WI38 (cell line): ENCODE data around the gene CRY2.
A peak's percentile ranks its signal among the peaks of the same experiment; 100 is the strongest.

Source experiments
- H3K4me3 ChIP-seq: 2 replicates; pipeline ENCODE4 v1.5.1; 2011; ENCODE audit warnings: low read depth, mild to moderate bottlenecking, control low read depth, low read length
- CTCF ChIP-seq: IDR thresholded peaks from 2 replicates; pipeline ENCODE4 v1.5.1; 2012; ENCODE audit warnings: low read depth, mild to moderate bottlenecking, control low read depth, low read length

The CRY2 gene

GRCh38 chr11:45881708-45882368, 34.6 kb downstream of the CRY2 start:
- no peak overlapping the region for H3K4me3 ChIP-seq
- no peak for TF ChIP-seq CTCF

GRCh38 chr11:45884596-45885185, 37.4 kb downstream of the CRY2 start:
- H3K4me3 ChIP-seq, result no peak overlapping the region
- TF ChIP-seq CTCF, result no peak

- no peak for TF ChIP-seq CTCF
- H3K4me3 ChIP-seq, result peak within 1 kb of the TSS; percentile 54
Measured at GRCh38 chr11:45885274-45885920, 38.1 kb downstream of the CRY2 start, which contains the start of gene MAPK8IP1. MAPK8IP1 (plus strand) TSS chr11:45885651; CDS start chr11:45885821, 170 bp downstream.

GRCh38 chr11:45885921-45886721, 38.8 kb downstream of the CRY2 start:
- no peak for TF ChIP-seq CTCF
- peak overlapping the region; percentile 54 for H3K4me3 ChIP-seq

- TF ChIP-seq CTCF, result no peak
- no peak overlapping the region for H3K4me3 ChIP-seq
Measured at GRCh38 chr11:45886816-45887520, 39.7 kb downstream of the CRY2 start.

GRCh38 chr11:45887587-45887986, 40.3 kb downstream of the CRY2 start:
- no peak overlapping the region for H3K4me3 ChIP-seq
- TF ChIP-seq CTCF, result no peak
